Right ventricle myocardium inferior (tissue), 1 donor: Measurements from ENCODE around the gene RBBP6. TPM values are rescaled to one million over a fixed set of nuclear protein-coding genes. Genes with fewer than 3 reads are reported as not detected.
"Not testable (repeated sequence)": the region's sequence is repeated elsewhere in the genome, so short reads cannot be mapped to it uniquely, and the experiment has no call there.

Source experiments
- ATAC-seq: fragments of 200-7000 bp; cut with Tn5 transposase; one replicate; pipeline ENCODE4 v1.9.1; 2020; ENCODE audit warnings: mild to moderate bottlenecking, moderate library complexity
- DNase-seq: peaks from one replicate; pipeline ENCODE4 v3.0.0; 2021; ENCODE audit errors: missing footprints
- intact Hi-C: fragments of 100-400 bp; cut with DNase I; formaldehyde crosslinking; loops from one replicate; pipeline ENCODE4 v1.11.0; 2022
- total RNA-seq: library from RNA; stranded (reverse); fragmentation: NEBNext Ultra II Directional; extraction: Animal tissue kit (Norgen Biotek cat#: 25700); gene quantifications from one replicate; pipeline ENCODE4 v1.2.1, GENCODE V29; 2021
- donor health status: DM: no; HTN: yes; CAD: no; lungs with severe emphysema.

Gene RBBP6
- total RNA-seq, 1 donor from 2014 or later: 23.5 TPM

GRCh38 chr16:24552705-24553246 lies 13.4 kb downstream of the RBBP6 start:
- ATAC-seq (no peak), DNase-seq (no peak)
- intact Hi-C loops: no loop called here

DNA sequence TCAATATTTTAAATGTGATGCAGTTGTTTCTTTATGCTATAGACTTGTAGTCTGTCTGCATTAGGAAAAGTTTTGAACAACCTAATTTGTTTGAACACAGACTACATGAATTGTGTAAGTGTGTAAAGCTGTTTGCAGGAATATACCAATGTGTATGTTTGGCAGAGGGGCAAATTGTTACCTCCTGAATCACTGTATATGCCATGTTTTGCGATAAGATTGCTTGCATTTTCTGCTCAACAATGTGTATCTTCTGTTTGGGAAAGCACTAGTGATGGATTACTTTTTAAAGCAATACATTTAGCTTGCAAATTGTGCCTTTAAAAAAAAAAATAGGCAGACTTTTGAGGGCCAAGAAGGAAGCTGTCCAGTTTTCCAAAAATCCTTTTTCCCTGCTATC lies 14.6 kb downstream of the RBBP6 start:
- ATAC-seq: no peak
- intact Hi-C loops: no loop called here
- no peak for DNase-seq

DNA sequence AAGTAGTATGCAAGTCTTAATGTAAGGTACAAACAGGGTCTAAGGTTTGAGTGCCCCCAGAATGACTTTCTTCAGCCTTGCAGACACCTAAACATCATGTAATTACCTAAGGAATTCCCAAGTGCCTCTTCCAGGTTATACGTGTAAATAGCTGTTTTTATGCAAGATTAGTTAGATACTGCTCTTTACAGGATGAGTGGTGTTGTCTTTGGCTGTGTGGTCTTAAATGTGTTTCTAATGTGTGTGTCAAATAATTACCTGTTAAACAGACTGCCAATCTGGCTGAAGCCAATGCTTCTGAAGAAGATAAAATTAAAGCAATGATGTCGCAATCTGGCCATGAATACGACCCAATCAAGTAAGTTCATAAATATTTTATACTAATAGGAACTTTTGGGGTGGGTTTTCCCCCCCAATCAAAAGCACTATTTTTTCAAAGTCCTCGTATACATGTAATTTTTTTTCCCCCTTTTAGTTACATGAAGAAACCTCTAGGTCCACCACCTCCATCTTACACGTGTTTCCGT lies 16.0 kb downstream of the RBBP6 start:
- DNase-seq (no peak), ATAC-seq (no peak)
- intact Hi-C loops: no loop called here

GRCh38 chr16:24562811-24563210 lies 23.4 kb downstream of the RBBP6 start:
- no peak for ATAC-seq
- intact Hi-C loops: loop anchor here (10.0 kb wide), 1 partner anchor 392 kb away; no protein-coding TSS in a partner anchor
- DNase-seq: no peak

- intact Hi-C loops: loop anchor here (5.0 to 10.0 kb wide), 2 partner anchors 234 to 386 kb away; no protein-coding TSS in a partner anchor
- DNase-seq: no peak
- ATAC-seq: no peak
Measured at GRCh38 chr16:24568392-24568791, 29.0 kb downstream of the RBBP6 start.

- no peak for DNase-seq
- intact Hi-C loops: no loop called here
- no peak for ATAC-seq
Measured at GRCh38 chr16:24571096-24571495, 31.7 kb downstream of the RBBP6 start.

GRCh38 chr16:24572069-24572468 lies 32.7 kb downstream of the RBBP6 start:
- ATAC-seq (no peak), DNase-seq (no peak)
- intact Hi-C loops: no loop called here

- ATAC-seq (no peak), DNase-seq (no peak)
- intact Hi-C loops: no loop called here
Measured at GRCh38 chr16:24573141-24573540, 33.8 kb downstream of the RBBP6 start.

GRCh38 chr16:24574515-24575485 lies 35.4 kb downstream of the RBBP6 start:
- intact Hi-C loops, DNase-seq, ATAC-seq: not testable (repeated sequence)

DNA sequence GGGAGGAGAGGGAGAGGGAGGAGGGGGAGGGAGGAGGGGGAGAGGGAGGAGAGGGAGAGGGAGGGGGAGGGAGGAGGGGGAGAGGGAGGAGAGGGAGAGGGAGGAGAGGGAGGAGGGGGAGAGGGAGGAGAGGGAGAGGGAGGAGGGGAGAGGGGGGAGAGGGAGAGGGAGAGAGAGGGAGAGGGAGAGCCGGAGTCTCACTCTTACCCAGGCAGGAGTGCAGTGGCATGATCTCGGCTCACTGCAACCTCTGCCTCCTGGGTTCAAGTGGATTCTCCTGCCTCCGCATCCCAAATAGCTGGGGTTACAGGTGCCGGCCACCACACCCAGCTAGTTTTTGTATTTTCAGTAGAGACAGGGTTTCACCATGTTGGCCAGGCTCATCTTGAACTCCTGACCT lies 36.4 kb downstream of the RBBP6 start:
- ATAC-seq, DNase-seq, intact Hi-C loops: not testable (repeated sequence)

- intact Hi-C loops: no loop called here
- no peak for ATAC-seq
- no peak for DNase-seq
Measured at GRCh38 chr16:24577167-24577566, 37.8 kb downstream of the RBBP6 start.

GRCh38 chr16:24580665-24581064 lies 41.3 kb downstream of the RBBP6 start:
- no peak for DNase-seq
- ATAC-seq: no peak
- intact Hi-C loops: loop anchor here (10.0 kb wide), 1 partner anchor 104 kb away; no protein-coding TSS in a partner anchor

GRCh38 chr16:24583494-24583893 lies 44.1 kb downstream of the RBBP6 start:
- ATAC-seq (no peak), DNase-seq (no peak)
- intact Hi-C loops: loop anchor here (10.0 kb wide), 1 partner anchor 101 kb away; no protein-coding TSS in a partner anchor

GRCh38 chr16:24589997-24590396 lies 50.6 kb downstream of the RBBP6 start:
- intact Hi-C loops: loop anchor here (10.0 kb wide), 1 partner anchor 95 kb away; no protein-coding TSS in a partner anchor
- DNase-seq: no peak
- ATAC-seq: no peak

DNA sequence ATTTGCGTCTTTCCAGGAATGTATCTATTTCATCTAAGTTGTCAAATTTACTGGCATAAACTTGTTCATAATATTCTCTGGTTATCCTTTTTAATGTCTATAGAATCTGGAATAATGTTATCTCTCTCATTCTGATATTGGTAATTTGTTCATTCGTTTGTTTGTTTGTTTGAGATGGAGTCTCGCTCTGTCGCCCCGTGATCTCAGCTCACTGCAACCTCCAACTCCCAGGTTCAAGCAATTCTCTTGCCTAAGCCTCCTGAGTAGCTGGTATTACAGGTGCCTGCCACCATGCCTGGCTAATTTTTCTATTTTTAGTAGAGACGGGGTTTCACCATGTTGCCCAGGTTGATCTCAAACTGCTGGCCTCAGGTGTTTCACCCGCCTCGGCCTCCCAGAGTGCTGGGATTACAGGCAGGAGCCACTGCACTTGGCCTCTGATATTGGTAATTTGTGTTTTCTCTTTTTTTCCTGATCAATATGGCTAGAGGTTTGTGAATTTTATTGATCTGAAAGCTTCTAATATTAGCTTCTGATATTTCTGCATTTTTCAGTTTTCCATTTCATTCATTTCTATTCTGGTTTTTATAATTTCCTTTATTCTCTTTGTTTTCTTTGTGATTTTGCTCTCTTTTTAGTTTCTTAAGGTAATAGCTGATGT lies 59.5 kb downstream of the RBBP6 start:
- intact Hi-C loops: no loop called here
- ATAC-seq (no peak), DNase-seq (no peak)

DNA sequence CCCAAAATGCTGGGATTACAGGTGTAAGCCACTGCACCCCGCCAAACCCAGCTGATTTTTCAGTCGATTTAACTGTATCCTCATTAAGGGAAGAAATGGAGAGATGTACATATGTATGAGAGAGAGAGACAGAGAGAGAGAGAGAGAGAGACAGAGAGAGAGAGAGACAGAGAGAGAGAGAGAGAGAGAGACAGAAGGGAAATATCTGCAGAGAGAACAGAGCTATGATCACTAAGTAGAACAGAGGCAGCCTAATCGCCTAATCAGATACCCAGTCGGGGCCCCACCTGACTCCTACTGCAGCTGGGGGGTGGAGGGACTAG lies 70.0 kb downstream of the RBBP6 start:
- DNase-seq (no peak), ATAC-seq (no peak)
- intact Hi-C loops: loop anchor here (10.0 kb wide), 1 partner anchor 55 kb away; no protein-coding TSS in a partner anchor

- intact Hi-C loops: loop anchor here (10.0 kb wide), 1 partner anchor 55 kb away; no protein-coding TSS in a partner anchor
- DNase-seq (no peak), ATAC-seq (peak; percentile 44)
Measured at GRCh38 chr16:24609740-24610415, 70.5 kb downstream of the RBBP6 start.

- no peak for DNase-seq
- intact Hi-C loops: no loop called here
- peak; percentile 65 for ATAC-seq
Measured at GRCh38 chr16:24610416-24610755, 71.0 kb downstream of the RBBP6 start.

DNA sequence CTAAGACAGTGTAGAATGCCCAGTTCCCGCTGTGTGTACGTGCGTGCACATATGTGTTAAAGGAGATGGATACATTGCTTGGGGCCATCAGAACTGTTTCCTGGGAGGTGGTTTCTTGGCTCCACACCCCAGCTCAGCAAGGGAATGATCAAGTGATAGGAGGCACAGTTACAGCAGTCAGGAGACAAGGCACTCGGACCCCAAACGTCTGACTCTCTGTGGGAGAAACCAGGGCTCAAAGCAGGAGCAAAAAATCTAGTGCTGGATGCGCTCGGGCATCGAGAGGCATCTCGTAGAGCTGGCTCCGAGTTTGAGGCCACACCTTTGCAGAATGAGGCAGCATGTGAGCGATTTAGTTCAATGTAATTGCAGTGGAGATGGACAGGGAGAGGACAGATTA lies 71.9 kb downstream of the RBBP6 start:
- DNase-seq (no peak), ATAC-seq (no peak)
- intact Hi-C loops: no loop called here
